SK-N-SH treated with all-trans-retinoic acid at 6 μM for 48 hours (cell line): ENCODE results near the gene RANBP1.
"Not testable (repeated sequence)": the region's sequence is repeated elsewhere in the genome, so short reads cannot be mapped to it uniquely, and the experiment has no call there.

Source experiments
- ATAC-seq: fragments of 200-7000 bp; cut with Tn5 transposase; 3 replicates; pipeline ENCODE4 v1.9.1; 2020; ENCODE audit warnings: mild to moderate bottlenecking, moderate library complexity
- ARNTL ChIP-seq: fragments of 450-650 bp; formaldehyde crosslinking; IDR thresholded peaks from 2 replicates; pipeline ENCODE4 v1.5.0; 2020; ENCODE audit warnings: low read depth, mild to moderate bottlenecking, moderate library complexity, borderline replicate concordance
- BACH2 ChIP-seq: fragments of 250-450 bp; sonication (Bioruptor Pico); IDR thresholded peaks from 2 replicates; pipeline ENCODE4 v1.9.0; 2021; ENCODE audit warnings: mild to moderate bottlenecking, borderline replicate concordance
- CREB5 ChIP-seq: fragments of 250-450 bp; sonication (Bioruptor Pico); IDR thresholded peaks from 2 replicates; pipeline ENCODE4 v1.5.1; 2020; ENCODE audit warnings: low read depth, mild to moderate bottlenecking, moderate library complexity
- CSDC2 ChIP-seq: fragments of 250-450 bp; sonication (Bioruptor Pico); IDR thresholded peaks from 2 replicates; pipeline ENCODE4 v1.5.0; 2020; ENCODE audit warnings: mild to moderate bottlenecking, moderate library complexity
- CSRNP3 ChIP-seq: fragments of 250-450 bp; sonication (Bioruptor Pico); IDR thresholded peaks from 2 replicates; pipeline ENCODE4 v1.5.1; 2021; ENCODE audit warnings: mild to moderate bottlenecking, moderate library complexity
- ESRRG ChIP-seq: fragments of 250-450 bp; sonication (Bioruptor Pico); IDR thresholded peaks from 2 replicates; pipeline ENCODE4 v1.6.1; 2021; ENCODE audit warnings: mild to moderate bottlenecking
- GLIS3 ChIP-seq: fragments of 250-450 bp; sonication (Bioruptor Pico); IDR thresholded peaks from 2 replicates; pipeline ENCODE4 v1.5.0; 2020; ENCODE audit warnings: mild to moderate bottlenecking, moderate library complexity
- ISL1 ChIP-seq: fragments of 250-450 bp; sonication (Bioruptor Pico); IDR thresholded peaks from 2 replicates; pipeline ENCODE4 v2.1.2; 2022; ENCODE audit warnings: mild to moderate bottlenecking, moderate library complexity
- OSR1 ChIP-seq: fragments of 250-450 bp; sonication (Bioruptor Pico); IDR thresholded peaks from 2 replicates; pipeline ENCODE4 v1.8.0; 2022; ENCODE audit warnings: moderate library complexity, mild to moderate bottlenecking, inconsistent platforms
- PATZ1 ChIP-seq: fragments of 250-450 bp; sonication (Bioruptor Pico); IDR thresholded peaks from 2 replicates; pipeline ENCODE4 v1.8.0; 2020; ENCODE audit warnings: mild to moderate bottlenecking, moderate library complexity, borderline replicate concordance
- PPARA ChIP-seq: fragments of 250-450 bp; sonication (Bioruptor Pico); IDR thresholded peaks from 2 replicates; pipeline ENCODE4 v1.5.0; 2020; ENCODE audit warnings: mild to moderate bottlenecking, borderline replicate concordance
- RARB ChIP-seq: fragments of 250-450 bp; sonication (Bioruptor Pico); IDR thresholded peaks from 2 replicates; pipeline ENCODE4 v1.8.0; 2021; ENCODE audit warnings: mild to moderate bottlenecking, moderate library complexity
- SNAI2 ChIP-seq: fragments of 250-450 bp; sonication (Bioruptor Pico); IDR thresholded peaks from 2 replicates; pipeline ENCODE4 v1.5.0; 2020; ENCODE audit warnings: mild to moderate bottlenecking, moderate library complexity
- TCF4 ChIP-seq: fragments of 250-450 bp; sonication (Bioruptor Pico); IDR thresholded peaks from 2 replicates; pipeline ENCODE4 v1.8.0; 2021; ENCODE audit warnings: mild to moderate bottlenecking, moderate library complexity, borderline replicate concordance
- TOX ChIP-seq: fragments of 250-450 bp; sonication (Bioruptor Pico); IDR thresholded peaks from 2 replicates; pipeline ENCODE4 v1.8.0; 2021; ENCODE audit warnings: mild to moderate bottlenecking, moderate library complexity, borderline replicate concordance
- TSHZ2 ChIP-seq: fragments of 250-450 bp; sonication (Bioruptor Pico); IDR thresholded peaks from 2 replicates; pipeline ENCODE4 v1.5.0; 2020; ENCODE audit warnings: mild to moderate bottlenecking, moderate library complexity
- ZC3H10 ChIP-seq: fragments of 250-450 bp; sonication (Bioruptor Pico); IDR thresholded peaks from 2 replicates; pipeline ENCODE4 v1.5.1; 2021; ENCODE audit warnings: mild to moderate bottlenecking, moderate library complexity
- ZFP3 ChIP-seq: fragments of 250-450 bp; sonication (Bioruptor Pico); IDR thresholded peaks from 2 replicates; pipeline ENCODE4 v1.5.0; 2020; ENCODE audit warnings: mild to moderate bottlenecking, moderate library complexity
- ZFP30 ChIP-seq: fragments of 450-650 bp; formaldehyde crosslinking; IDR thresholded peaks from 2 replicates; pipeline ENCODE4 v1.5.0; 2022; ENCODE audit warnings: mild to moderate bottlenecking, moderate library complexity
- ZNF565 ChIP-seq: fragments of 450-650 bp; formaldehyde crosslinking; conservative IDR thresholded peaks from 2 replicates; pipeline ENCODE4 v1.5.0; 2020; ENCODE audit warnings: low read depth, mild to moderate bottlenecking, moderate library complexity
- ZNF70 ChIP-seq: fragments of 450-650 bp; formaldehyde crosslinking; IDR thresholded peaks from 2 replicates; pipeline ENCODE4 v1.5.0; 2020; ENCODE audit warnings: mild to moderate bottlenecking, moderate library complexity
- ZNF8 ChIP-seq: fragments of 450-650 bp; formaldehyde crosslinking; IDR thresholded peaks from 2 replicates; pipeline ENCODE4 v1.5.0; 2020; ENCODE audit warnings: mild to moderate bottlenecking, moderate library complexity

The RANBP1 gene

GRCh38 chr22:20159076-20159475 is 43.2 kb downstream of the RANBP1 start:
- no peak for ATAC-seq
- TF ChIP-seq TSHZ2 (CRISPR knock-in tag) (no peak), BACH2 (CRISPR knock-in tag) (no peak), CSDC2 (CRISPR knock-in tag) (no peak), ZFP3 (CRISPR knock-in tag) (no peak), ZNF70 (CRISPR knock-in tag) (no peak), PATZ1 (no peak), OSR1 (no peak), RARB (CRISPR knock-in tag) (no peak), ZNF8 (CRISPR knock-in tag) (no peak), TCF4 (CRISPR knock-in tag) (no peak), ARNTL (CRISPR knock-in tag) (no peak), PPARA (CRISPR knock-in tag) (no peak), ESRRG (CRISPR knock-in tag) (no peak), CREB5 (no peak), GLIS3 (no peak)
- TF ChIP-seq, all 23 proteins: peak for 0

GRCh38 chr22:20159531-20159930 is 43.6 kb downstream of the RANBP1 start:
- ATAC-seq: not testable (repeated sequence)

GRCh38 chr22:20160041-20160440 is 44.1 kb downstream of the RANBP1 start:
- TF ChIP-seq OSR1 (no peak), ZFP30 (no peak), ZNF8 (CRISPR knock-in tag) (no peak), GLIS3 (no peak), PPARA (CRISPR knock-in tag) (no peak)
- ATAC-seq: no peak

GRCh38 chr22:20164863-20165262 is 49.0 kb downstream of the RANBP1 start:
- TF ChIP-seq ZC3H10 (CRISPR knock-in tag) (no peak), OSR1 (no peak), ZFP30 (no peak), TCF4 (CRISPR knock-in tag) (no peak), TOX (CRISPR knock-in tag) (no peak), CSRNP3 (no peak), ISL1 (no peak), ZNF565 (CRISPR knock-in tag) (no peak)
- TF ChIP-seq, all 23 proteins: peak for 0
- ATAC-seq: no peak; the same call in 2 of the 3 replicates

GRCh38 chr22:20165421-20165820 is 49.5 kb downstream of the RANBP1 start:
- no peak for ATAC-seq
- TF ChIP-seq OSR1 (no peak), PPARA (CRISPR knock-in tag) (no peak), TSHZ2 (CRISPR knock-in tag) (no peak), ZFP30 (no peak), ZNF70 (CRISPR knock-in tag) (no peak), SNAI2 (no peak), ARNTL (CRISPR knock-in tag) (no peak), ZNF565 (CRISPR knock-in tag) (no peak), ESRRG (CRISPR knock-in tag) (no peak), GLIS3 (no peak)
